HG02623 (cell line): Measurements from ENCODE around the gene ZNF268.
A peak's percentile ranks its signal among the peaks of the same experiment; 100 is the strongest.

Experiments used
- ATAC-seq: cut with Tn5 transposase; IDR thresholded peaks from one replicate; pipeline ENCODE4 v1.9.1; 2021; ENCODE audit warnings: moderate library complexity; ENCODE audit not compliant: unreplicated experiment

The ZNF268 gene

DNA sequence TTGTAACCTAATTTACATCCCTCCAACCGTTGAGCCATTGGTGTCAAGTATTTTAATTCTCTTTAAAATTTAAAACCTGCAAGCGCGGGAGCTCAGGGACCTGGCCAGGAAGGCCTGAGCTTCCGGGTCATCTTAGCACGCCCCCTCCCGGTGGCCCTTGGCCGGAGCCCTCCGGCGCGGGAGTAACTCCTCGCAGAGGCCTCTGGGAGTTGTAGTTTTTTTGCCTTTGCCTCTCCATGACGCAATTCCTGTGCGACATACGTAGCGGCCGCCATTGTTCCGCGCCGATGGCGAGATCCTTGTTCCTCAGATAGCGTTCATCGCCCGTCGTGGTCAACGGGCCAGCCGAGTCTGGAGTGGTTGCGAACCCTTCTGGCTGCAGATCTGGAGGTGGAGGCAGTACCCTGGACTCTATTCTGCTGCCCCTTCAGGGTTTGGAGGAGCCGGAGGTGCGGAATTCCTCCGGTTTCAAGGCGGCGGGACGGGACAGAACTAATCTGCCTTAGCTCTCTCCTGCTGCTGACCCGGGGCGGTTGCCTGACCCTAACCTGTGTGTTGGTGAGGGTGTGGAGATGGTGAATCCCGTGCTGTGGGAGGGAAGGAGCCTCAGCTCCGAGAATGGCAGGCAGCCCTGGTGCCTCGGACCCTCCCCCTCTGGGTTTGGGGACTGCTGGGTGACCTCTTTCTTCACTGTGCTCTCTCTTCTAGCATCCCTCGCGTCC lies at the start of gene ZNF268:
TSS of gene ZNF268 (plus strand) at position 258 of the 722 bp plus-strand sequence. CDS start 503 bp downstream, outside the sequence.
- ATAC-seq = peak; percentile 88

DNA sequence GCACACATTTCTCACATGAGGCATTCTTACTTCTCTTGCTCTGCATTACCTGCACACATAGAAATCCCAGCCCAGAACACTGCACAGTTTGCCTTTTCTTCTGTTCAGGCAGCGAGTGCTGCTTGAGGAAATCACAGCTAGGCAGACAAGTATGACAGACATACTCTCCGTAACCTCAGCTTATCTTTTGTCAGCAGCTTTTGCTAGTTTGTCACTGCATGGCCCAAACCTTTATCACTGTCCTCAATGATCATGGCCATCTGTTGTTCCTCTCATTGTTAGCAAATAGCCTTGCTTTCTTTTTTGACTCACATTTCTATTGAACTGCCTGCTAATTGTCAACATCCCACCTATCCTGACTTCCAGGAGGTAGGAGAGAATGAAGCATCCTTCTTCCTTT lies 45.5 kb upstream of the ZNF268 start:
- no peak for ATAC-seq

DNA sequence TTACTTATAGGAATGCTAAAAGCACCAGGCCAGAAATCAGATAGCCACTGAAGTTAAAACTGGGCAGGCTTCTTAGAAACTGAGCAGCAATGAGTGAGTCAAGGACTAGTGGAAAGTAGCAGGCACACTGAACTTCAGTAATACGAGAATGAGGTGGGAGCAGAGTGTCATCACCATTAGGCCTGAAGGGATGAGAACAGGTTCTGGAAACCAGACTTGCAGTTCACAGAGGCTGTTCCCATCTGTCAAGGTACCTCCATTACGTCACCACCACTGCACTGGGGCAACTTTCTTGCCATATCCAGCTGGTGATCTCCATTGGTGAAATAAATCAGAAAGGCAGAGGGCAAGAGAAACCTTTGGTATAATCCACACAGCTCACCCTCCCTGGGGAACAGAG lies 35.3 kb upstream of the ZNF268 start:
- ATAC-seq = no peak

DNA sequence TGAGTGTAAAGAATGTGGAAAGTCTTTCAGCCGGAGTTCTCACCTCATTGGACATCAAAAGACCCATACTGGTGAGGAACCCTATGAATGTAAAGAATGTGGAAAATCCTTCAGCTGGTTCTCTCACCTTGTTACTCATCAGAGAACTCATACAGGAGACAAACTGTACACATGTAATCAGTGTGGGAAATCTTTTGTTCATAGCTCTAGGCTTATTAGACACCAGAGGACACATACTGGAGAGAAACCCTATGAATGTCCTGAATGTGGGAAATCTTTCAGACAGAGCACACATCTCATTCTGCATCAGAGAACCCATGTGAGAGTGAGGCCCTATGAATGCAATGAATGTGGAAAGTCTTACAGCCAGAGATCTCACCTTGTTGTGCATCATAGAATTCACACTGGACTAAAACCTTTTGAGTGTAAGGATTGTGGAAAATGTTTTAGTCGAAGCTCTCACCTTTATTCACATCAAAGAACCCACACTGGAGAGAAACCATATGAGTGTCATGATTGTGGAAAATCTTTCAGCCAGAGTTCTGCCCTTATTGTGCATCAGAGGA lies 25.1 kb upstream of the ZNF268 start:
- ATAC-seq = no peak

DNA sequence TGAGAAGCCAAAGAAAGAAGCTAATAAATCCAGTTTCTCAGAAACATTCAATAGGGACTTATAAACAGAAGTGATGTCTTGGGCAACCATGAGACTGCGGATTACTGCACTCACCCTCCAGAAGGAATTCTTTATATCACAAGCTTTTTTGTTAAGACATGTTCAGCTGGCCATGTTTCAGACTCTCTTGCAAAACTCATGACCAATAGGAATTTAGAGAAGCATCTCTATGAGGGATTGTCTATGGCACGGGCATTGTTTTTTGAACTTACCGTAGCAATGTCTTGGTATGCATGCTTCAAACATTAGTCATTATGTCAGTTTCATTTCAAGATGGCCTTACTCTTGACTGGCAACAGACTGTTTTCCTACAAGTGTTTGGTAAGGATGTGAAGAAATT lies 15.5 kb upstream of the ZNF268 start:
- ATAC-seq = no peak

DNA sequence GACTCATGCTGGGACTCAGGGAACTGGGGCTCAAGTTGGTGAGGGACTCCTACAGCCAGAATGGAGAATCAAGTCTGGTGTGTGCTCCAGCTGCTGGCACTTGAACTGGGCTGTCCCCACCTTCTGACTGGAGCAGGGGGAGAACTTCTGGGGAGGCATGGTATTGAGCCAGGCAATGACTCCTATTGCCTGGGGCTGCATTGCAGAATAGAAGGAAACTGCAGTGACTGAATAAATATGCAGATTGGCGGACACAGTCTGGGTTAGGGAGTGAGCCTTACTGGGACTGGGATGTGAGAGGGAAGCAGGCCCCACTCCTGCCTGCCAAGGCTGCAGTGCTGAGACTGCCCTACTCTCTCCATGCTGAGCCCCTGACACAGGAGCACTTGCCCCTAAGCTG lies 8.8 kb upstream of the ZNF268 start:
- ATAC-seq = no peak

DNA sequence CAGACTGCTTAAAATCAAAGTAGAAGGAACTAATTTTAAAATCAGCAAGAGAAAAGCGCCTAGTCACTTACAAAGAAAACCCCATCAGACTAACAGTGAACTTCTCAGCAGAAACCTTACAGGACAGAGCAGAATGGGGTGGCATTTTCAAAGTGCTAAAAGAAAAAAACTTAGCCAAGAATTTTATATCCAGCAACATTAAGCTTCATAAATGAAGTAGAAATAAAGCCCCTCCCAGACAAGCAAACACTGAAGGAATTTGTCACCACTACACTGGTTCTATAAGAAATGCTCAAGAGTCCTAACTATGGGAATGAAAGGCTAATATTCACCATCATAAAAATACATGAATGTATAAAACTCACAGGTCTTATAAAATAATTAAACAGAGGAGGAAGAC lies 6.4 kb upstream of the ZNF268 start:
- no peak for ATAC-seq

DNA sequence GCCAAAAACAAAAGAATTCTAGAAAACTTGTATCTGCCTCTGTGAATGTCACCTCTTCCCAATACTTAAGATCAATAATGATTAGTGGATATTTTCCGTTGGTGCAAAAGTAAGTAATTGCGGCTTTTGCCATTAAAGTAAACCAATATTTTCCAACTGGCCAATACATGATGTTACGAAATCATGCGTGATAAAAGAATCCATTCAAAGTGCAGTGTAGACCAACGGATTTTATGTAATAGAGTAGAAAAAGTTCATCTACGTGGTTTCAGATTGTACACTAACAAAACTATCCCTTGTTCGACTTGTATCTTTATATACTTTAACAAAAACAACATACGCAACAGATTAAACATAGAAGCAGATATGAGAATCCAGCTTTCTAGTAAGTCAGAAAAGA lies 626 bp upstream of the ZNF268 start:
- ATAC-seq = no peak

DNA sequence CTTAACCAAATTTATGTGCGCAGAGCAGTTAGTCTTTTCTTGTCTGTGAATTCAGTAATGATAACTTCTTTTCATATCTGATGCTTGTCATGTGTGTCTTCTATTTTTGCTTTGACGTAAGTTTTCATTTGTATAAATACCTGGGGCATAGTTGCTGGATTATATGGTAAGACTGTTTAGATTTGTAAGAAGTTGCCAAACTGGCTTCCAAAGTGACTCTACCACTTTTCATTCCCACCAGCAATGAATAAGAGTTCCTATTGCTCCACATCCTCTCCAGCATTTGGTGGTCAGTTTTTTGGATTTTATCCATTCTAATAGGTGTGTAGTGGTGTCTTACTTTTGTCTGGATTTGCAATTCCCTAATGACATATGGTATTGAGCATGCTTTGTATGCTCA lies 8.9 kb downstream of the ZNF268 start:
- ATAC-seq = no peak

DNA sequence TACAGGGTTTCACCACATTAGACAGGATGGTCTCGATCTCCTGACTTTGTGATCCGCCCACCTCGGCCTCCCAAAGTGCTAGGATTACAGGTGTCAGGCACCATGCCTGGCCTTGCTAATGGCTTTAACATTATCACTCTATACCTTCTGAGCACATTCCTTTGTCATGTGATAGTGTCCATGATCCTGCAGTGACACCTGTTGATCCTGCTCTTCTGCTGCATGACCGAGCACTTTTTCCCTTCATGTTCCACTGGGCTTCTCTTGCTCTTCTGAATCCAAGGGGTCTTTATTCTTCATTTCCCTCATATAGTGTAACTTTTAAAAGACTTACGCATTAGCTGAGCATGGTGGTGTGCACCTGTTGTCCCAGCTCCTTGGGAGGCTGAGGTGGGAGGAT lies 11.6 kb downstream of the ZNF268 start:
- no peak for ATAC-seq

DNA sequence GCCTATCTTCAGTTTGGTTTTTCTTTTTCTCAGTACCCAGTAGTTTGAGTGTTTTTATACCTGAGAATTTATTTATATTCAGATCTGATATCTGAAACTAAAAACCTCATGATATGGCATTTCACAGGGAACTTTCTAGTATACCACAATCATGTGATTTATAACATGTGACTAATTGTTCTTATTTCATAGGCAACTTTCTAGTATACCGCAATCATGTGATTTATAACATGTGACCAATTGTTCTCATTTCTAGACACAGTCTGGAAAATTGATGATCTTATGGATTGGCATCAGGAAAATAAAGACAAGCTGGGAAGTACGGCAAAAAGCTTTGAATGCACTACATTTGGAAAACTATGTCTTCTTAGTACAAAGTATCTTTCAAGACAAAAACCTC lies 20.6 kb downstream of the ZNF268 start:
- no peak for ATAC-seq

DNA sequence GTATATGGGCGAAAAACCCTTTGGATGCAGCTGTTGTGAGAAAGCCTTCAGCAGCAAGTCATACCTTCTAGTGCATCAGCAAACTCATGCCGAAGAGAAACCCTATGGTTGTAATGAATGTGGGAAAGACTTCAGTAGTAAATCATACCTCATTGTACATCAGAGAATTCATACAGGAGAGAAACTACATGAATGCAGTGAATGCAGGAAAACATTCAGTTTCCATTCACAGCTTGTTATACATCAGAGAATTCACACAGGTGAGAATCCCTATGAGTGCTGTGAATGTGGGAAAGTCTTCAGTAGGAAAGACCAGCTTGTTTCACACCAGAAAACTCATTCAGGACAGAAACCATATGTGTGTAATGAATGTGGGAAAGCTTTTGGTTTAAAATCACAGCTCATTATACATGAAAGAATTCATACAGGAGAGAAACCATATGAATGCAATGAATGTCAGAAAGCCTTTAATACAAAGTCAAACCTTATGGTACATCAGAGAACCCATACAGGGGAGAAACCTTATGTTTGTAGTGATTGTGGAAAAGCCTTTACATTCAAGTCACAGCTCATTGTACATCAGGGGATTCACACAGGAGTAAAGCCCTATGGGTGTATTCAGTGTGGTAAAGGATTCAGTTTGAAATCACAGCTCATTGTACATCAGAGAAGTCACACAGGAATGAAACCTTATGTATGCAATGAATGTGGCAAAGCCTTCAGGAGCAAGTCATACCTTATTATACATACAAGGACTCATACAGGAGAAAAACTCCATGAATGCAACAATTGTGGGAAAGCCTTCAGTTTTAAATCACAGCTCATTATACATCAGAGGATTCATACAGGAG lies 21.4 kb downstream of the ZNF268 start:
- no peak for ATAC-seq

DNA sequence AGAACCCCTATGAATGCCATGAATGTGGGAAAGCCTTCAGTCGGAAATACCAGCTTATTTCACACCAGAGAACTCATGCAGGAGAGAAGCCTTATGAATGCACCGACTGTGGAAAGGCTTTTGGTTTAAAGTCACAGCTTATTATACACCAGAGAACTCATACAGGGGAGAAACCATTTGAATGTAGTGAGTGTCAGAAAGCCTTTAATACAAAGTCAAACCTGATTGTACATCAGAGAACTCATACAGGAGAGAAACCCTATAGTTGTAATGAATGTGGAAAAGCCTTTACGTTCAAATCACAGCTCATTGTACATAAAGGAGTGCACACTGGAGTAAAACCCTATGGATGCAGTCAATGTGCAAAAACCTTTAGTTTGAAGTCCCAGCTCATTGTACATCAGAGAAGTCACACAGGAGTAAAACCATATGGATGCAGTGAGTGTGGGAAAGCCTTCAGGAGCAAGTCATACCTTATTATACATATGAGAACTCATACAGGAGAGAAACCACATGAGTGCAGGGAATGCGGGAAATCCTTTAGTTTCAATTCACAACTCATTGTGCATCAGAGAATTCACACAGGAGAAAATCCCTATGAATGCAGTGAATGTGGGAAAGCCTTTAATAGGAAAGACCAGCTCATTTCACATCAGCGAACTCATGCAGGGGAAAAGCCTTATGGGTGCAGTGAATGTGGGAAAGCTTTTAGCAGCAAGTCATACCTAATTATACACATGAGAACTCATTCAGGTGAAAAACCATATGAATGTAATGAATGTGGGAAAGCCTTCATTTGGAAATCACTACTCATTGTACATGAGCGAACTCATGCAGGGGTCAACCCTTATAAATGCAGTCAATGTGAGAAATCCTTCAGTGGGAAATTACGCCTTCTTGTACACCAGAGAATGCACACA lies 22.3 kb downstream of the ZNF268 start:
- no peak for ATAC-seq

DNA sequence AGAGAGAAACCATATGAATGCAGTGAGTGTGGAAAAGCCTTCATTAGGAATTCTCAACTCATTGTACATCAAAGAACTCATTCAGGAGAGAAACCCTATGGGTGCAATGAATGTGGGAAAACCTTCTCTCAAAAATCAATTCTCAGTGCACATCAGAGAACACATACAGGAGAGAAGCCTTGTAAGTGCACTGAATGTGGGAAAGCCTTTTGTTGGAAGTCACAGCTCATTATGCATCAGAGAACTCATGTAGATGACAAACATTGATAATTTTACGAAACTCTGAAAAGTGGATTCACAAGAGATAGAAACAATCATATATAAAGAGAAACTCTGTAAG lies 22.9 kb downstream of the ZNF268 start:
- no peak for ATAC-seq

DNA sequence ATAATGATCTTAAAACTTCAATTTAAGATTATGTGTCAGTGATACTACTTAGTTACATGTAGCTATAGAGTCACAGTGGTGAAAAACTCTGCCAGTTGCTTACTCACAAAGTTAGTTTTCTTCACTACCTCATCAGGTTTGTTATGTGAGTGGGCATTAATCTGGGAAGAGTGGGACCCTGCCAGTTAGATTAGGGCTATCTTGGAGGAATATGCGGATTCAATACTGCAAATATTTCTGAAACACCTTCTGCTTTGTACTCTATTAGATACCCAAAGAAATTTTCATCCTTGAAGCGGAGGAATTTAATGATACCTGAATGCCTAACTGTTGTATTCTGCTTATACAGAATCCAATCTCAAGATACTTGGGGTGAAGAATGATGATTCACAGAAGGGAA lies 25.1 kb downstream of the ZNF268 start:
- no peak for ATAC-seq

DNA sequence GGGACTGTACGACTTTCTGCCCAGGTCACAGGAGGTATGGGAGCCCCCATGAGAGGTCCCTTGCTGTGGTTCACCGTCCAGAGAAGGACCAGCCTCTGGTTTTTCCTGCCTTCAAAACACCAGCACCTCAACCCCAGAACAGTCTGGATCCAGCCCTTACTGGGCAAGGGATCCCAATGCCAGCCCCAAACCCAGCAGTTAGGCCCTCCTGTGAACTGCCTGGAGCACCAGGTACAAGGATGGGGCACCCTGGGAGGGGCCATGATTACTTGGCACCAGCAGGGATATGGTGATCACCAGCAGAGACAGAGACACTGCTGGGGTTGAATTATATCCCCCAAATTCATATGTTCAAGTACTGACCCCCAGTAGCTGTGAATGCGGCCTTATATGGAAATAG lies 34.4 kb downstream of the ZNF268 start:
- ATAC-seq = no peak

DNA sequence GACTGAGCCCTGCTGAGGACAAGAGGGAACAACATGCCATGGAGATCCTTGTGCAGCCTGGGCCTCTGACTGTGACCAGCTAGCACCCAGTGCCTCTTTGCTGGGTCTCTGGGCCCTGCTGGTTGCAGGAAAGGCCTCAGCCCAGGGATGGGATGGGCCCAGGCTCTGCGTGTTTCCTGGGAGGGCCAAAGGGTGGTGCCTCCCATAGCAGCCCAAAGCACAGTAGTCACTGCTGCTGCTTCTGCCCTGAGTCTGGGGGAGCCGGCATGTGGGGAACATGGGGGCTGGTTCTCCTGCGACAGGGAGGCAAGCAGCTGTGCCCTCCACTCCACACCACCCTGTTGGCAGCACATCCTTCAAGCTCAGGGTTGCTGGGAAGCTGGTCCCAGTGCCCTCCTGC lies 35.9 kb downstream of the ZNF268 start:
- no peak for ATAC-seq

DNA sequence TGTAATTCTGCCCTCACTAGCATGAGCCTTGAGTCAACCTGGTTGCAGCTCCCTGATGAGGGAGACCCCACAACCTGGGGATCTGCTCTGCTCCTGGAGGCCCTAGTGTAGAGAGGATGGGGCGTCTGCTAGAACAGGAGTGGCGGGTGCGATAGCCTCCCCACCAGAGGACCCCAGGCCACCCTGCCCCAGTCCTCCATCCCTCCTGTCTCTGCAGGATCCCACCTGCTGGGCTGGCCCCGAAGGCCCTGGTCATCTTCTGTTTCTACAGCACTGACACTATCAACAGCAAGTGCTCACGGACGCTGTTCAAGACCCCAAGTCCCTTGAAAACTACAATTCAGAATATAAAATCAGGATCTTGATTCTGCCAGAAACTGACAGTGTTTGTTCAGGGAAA lies 39.2 kb downstream of the ZNF268 start:
- no peak for ATAC-seq

DNA sequence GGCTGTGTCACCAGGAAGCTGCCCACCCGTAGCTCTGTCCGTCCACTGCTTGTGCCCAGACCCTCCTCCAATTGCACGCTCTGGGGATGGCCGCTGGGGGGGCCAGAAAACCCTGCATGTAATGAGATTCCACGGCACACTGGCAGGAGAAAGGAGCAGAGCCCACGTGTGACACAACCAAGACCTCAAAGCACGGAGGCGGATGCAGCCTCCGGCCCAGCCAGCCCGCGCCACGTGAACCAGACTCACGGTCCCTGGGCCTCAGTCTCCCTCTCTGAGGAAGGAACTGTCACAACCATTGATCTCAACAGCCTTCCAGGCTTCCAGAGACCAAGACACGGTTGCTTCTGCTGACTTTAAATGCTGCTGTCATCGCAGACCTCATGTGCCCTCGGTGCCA lies 39.9 kb downstream of the ZNF268 start:
- no peak for ATAC-seq

DNA sequence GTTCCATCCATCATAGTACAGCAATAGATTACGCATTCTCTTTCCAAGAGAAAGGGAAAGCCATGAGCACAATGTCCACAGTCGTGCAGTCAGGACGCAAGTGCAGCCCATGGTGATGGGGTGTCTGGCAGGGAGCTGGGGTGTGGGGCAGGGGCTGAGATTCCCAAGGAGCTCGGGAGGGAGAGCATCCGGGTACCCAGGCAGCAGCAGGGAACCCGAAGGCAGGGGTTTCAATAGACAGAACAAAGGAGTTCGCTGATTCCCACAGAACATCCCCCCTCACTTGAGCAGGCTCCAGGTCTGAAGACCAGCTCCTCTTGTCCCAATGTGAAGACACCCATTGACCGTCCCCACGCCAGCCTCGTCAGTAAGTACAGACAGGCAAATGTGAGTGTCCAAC lies 40.9 kb downstream of the ZNF268 start:
- ATAC-seq = no peak

DNA sequence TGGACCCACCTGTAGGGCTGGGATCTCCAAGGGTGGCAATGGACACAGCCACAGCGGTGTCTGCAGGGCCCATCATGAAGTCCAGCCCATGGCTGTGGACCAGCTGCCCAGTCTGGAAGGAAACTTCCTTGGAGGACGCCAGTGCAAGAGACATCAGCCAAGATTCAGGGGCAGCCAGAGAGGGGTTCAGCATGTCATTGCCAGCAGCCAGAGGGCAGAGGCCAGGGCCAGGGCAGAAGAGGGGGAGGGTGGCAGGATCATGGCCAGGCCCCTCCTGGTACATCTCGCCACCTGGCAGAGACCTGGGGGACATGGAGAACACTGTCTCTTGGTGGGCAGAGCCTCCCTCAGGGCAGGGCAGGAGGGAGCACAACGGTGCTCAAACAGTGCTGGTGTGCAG lies 44.2 kb downstream of the ZNF268 start:
- ATAC-seq = no peak
